ENCODE results near the gene TGFBR2.

GRCh38 chr3:30663533-30664241 is 57.3 kb downstream of the TGFBR2 start:
- no peak for TF ChIP-seq CTCF (optimal IDR thresholded peaks at IDR 0.05 in 1 of 3, IDR thresholded peaks at IDR 0.05 in 1 of 3, conservative IDR thresholded peaks at IDR 0.05 in 1 of 3; ENCODE audit: extremely low read depth in 1 of 3, insufficient read depth in 2 of 3, low read length in 3 of 3)
- no peak for TF ChIP-seq EZH2 (IDR thresholded peaks at IDR 0.05; ENCODE audit: low read length)

Data from keratinocyte (primary cell).